ENCODE data around the gene VIL1. TPM values are rescaled to one million over a fixed set of nuclear protein-coding genes. Genes with fewer than 3 reads are reported as not detected.

VIL1 gene
- total and polyA plus RNA-seq, 2 of the 4 experiments (the other 2 are of a cell fraction): not detected

- peak overlapping the region; percentile 96 for H2AFZ ChIP-seq (replicated peaks; ENCODE audit: low read length, poor library complexity)
- peak overlapping the region; percentile 73 for H3K9ac ChIP-seq (ENCODE audit: low read depth, low read length)
- no peaks in the 10 kb centered on the region for H3K27me3 ChIP-seq (ENCODE audit: control insufficient read depth, insufficient read depth, low read length)
- H3K23ac ChIP-seq (ENCODE audit: low read depth, low read length): peak overlapping the region; percentile 85
- H3K14ac ChIP-seq (replicated peaks; ENCODE audit: low read depth, low read length): peak overlapping the region; percentile 70
- H3K36me3 ChIP-seq (ENCODE audit: control insufficient read depth, insufficient read depth, low read length): peaks cover 21% of the 10 kb centered on the region
- POLR2A ChIA-PET (ENCODE audit: unreplicated experiment): no interaction called here
- DNase-seq (peak; percentile 37), ATAC-seq (ENCODE audit: low read depth) (peak; percentile 16)
- peak overlapping the region; percentile 34; the same call in 1 of the 3 replicates for H2BK15ac ChIP-seq (ENCODE audit: low read depth, low read length)
- peaks cover 0 to 20% of the 10 kb centered on the region in 2 experiments; a peak in 2 of 4 replicates for H3K79me1 ChIP-seq (ENCODE audit: low read depth in 1 of 2, low read length in 2 of 2)
- H2BK120ac ChIP-seq (ENCODE audit: low read depth, low read length): peak overlapping the region; percentile 50
- dilution Hi-C loops (cut with HindIII; ENCODE audit: low sequenced_read_pairs, unreplicated experiment): no loop called here
- peak overlapping the region; percentile 96 for H2AK9ac ChIP-seq (replicated peaks; ENCODE audit: low read depth, low read length, poor library complexity)
- H4K20me1 ChIP-seq (ENCODE audit: insufficient read depth, low read length): 0 out of 2 replicates have a peak, but pooled peaks cover 2% of the 10 kb centered on the region
- CTCF ChIA-PET: no interaction called here
- H4K5ac ChIP-seq (ENCODE audit: low read depth, low read length): peak overlapping the region; percentile 72
- intact Hi-C loops (cut with micrococcal nuclease): loop anchor here (1.0 kb wide), 3 partner anchors 59 to 241 kb away; partner anchors contain the start of genes CNOT9 and USP37
- H3K4ac ChIP-seq (ENCODE audit: low read depth, low read length): peak overlapping the region; percentile 87
- 28% methylated on average over 4 of the region's 13 CpGs; no CpG with 5 or more reads in 1 of the 2 experiments for WGBS, 2 experiments (ENCODE audit: extremely low coverage in 2 of 2, insufficient read length in 1 of 2)
- H3K56ac ChIP-seq (ENCODE audit: extremely low read depth, insufficient read depth, low read length): peak overlapping the region; percentile 36
- peak overlapping the region; percentile 79; the same call in 1 of the 2 replicates for H2AK5ac ChIP-seq (ENCODE audit: low read depth, low read length)
- peak overlapping the region; percentile 19 for H2BK5ac ChIP-seq (ENCODE audit: low read depth, low read length, poor library complexity, severe bottlenecking)
- H2BK20ac ChIP-seq (ENCODE audit: low read depth, low read length): 0 out of 2 replicates have a peak overlapping the region, but pooled peaks have one; percentile 6
- in situ Hi-C loops (cut with MboI; ENCODE audit: low sequenced_read_pairs): loop anchor here (5.0 to 10.0 kb wide), 2 partner anchors 55 to 248 kb away; partner anchors contain the start of genes BCS1L and ZNF142
- peaks cover 17% of the 10 kb centered on the region for H3K4me1 ChIP-seq (ENCODE audit: control insufficient read depth, insufficient read depth, low read length)
- H3K9me3 ChIP-seq (ENCODE audit: control insufficient read depth, insufficient read depth, low read length): no peaks in the 10 kb centered on the region
- H4K8ac ChIP-seq (ENCODE audit: low read depth in 2 of 2, low read length in 2 of 2): peak overlapping the region; percentile 79 to 97
- no TSS peak for BruUV-seq (replicated peaks)
- peak overlapping the region; percentile 78 for H4K91ac ChIP-seq (ENCODE audit: insufficient read depth, low read depth, low read length)
- TF ChIP-seq FOS (IDR thresholded peaks at IDR 0.05; ENCODE audit: low read depth, low read length): no peak
- no peak for TF ChIP-seq ELK1 (IDR thresholded peaks at IDR 0.05; ENCODE audit: borderline replicate concordance, low read depth, low read length)
- no peak for TF ChIP-seq CEBPB (IDR thresholded peaks at IDR 0.05; ENCODE audit: low read depth, low read length)
- no peak for TF ChIP-seq NFE2L2 (IDR thresholded peaks at IDR 0.05; ENCODE audit: low read depth, low read length)
- no peak for TF ChIP-seq USF2 (IDR thresholded peaks at IDR 0.05; ENCODE audit: low read depth, low read length)
- no peak for TF ChIP-seq RAD21 (IDR thresholded peaks at IDR 0.05; ENCODE audit: low read length)
- TF ChIP-seq RCOR1 (IDR thresholded peaks at IDR 0.05; ENCODE audit: insufficient replicate concordance, low read length): no peak
- no peak; the same call in 1 of the 2 replicates for TF ChIP-seq POLR2A (IDR thresholded peaks at IDR 0.05; ENCODE audit: low read depth, low read length)
- TF ChIP-seq CTCF (conservative IDR thresholded peaks at IDR 0.05; ENCODE audit: low read depth, low read length): no peak
- TF ChIP-seq SMC3 (IDR thresholded peaks at IDR 0.05; ENCODE audit: low read depth, low read length): no peak
- TF ChIP-seq MAZ (IDR thresholded peaks at IDR 0.05; ENCODE audit: borderline replicate concordance, low read depth, low read length): no peak
- TF ChIP-seq CHD1 (IDR thresholded peaks at IDR 0.05; ENCODE audit: low read depth, low read length): no peak
- no peak for TF ChIP-seq MXI1 (IDR thresholded peaks at IDR 0.05; ENCODE audit: borderline replicate concordance, low read depth, low read length)
- peak overlapping the region; percentile 78 for H3K27ac ChIP-seq (ENCODE audit: insufficient read depth, low read length)
- H3K4me3 ChIP-seq (ENCODE audit: insufficient read depth, low read depth, low read length): peak overlapping the region; percentile 36; the same call in 1 of the 2 replicates
- peak overlapping the region; percentile 78 for H3K4me2 ChIP-seq (ENCODE audit: low read depth, low read length)
- H3K18ac ChIP-seq (ENCODE audit: low read depth, low read length): peak overlapping the region; percentile 13; the same call in 1 of the 2 replicates
- H3K9me1 ChIP-seq (ENCODE audit: insufficient read depth, low read length): peaks cover 4% of the 10 kb centered on the region; the same call in 1 of the 2 replicates
Measured at GRCh38 chr2:218406949-218407618, 11.8 kb upstream of the VIL1 start.
